NOMO-1 (cell line): ENCODE measurements around the gene FAAH.

ENCODE experiments used
- DNase-seq, 2 experiments: peaks; one replicate each; lab custom pipeline; 2025; ENCODE audit not compliant: unreplicated experiment in 2 of 2; lab: John Stamatoyannopoulos, UW

FAAH gene

DNA sequence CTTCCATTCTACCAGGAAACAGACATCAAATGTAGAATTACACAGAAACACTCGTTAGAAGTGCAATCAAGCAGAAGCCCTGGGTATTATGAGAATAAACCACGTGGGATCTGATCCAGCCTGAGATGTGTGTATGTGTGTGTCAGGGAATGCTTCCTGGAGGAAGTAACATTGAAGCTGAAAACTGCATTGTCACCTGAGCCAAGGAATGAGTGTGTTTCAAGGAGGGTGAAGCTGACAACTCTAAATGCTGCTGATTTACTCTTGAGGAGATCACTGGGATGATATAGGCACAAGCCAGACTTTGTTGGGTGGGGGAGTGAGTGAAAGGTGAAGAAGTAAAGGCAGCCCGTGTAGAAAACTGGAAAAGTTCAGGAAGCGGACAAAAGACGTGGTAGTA, 27.6 kb downstream of the FAAH start:
- no peak for DNase-seq

- DNase-seq, result no peak
Observed at GRCh38 chr1:46422261-46422871, 28.2 kb downstream of the FAAH start.

DNA sequence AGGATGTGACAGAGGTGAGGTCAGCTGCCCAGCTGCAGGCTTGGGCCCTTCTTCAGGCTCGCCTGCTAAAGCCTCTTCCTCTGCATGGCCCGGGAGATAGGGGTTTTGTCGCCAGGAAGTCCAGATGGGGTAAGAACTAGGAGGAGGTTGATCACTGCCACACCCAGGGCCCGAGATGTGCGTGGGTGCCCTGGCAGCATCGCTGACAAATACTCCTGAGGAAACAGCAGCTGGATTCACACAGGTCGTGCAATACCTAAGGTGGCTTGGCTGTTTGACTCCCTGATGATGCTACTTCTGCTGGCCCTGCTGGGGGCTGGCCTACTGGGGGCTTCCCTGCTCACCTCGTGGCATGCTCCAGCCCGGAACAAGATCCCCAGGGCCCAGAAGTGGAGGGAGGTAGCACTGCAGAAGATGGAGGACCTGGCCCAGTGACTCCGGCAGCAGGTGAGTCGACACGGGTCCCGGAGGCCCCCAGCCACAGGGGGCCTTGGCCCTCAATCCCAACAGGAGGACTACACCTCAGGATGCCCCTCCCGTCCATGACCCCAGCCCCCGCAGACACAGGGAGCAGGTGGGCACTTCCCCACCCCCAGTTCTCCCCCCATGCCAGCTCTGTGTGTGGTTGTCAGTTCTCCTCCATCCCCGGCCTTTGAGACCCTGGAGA, 29.6 kb downstream of the FAAH start:
- no peak for DNase-seq

GRCh38 chr1:46424730-46425129, 30.6 kb downstream of the FAAH start:
- no peak for DNase-seq

DNA sequence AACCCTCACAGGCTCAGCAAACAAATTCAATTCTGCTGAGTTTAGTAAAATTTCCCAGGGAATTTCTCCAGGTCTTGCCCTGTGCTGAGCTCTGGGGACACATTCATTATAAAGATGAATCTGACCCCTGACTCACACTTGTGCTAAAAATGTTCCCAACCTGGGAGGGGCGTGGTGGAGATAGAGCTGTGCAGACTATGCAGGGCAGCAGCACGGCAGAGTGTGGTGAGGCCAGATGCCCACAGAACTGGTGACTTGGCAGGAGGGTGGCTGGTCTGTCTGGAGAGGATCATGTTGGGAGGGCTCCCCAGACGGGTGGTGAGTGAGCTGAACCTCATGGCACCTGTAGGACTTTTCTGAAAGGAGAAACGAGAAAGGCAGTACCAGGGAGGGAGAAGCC, 31.6 kb downstream of the FAAH start:
- DNase-seq, result no peak

DNA sequence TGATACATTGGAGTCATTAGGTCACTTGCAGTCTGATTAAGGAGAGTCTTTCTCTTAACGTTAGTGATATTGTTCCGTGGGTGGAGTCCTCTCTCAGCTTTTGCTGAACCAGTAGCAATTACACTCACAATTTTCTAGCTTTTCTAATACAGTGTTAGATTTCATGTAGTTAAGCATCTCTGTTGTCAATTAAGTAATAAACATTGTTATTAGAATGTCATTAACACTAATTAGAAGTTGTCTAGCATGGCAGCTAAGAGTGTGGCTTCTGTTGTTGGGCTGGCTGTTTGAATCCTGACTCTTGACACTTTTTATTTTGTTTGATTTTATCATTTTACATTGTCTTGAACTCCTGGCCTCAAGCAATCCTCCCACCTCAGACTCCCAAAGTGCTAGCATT, 33.4 kb downstream of the FAAH start:
- no peak for DNase-seq

- no peak for DNase-seq
Observed at GRCh38 chr1:46429436-46429835, 35.3 kb downstream of the FAAH start.

DNA sequence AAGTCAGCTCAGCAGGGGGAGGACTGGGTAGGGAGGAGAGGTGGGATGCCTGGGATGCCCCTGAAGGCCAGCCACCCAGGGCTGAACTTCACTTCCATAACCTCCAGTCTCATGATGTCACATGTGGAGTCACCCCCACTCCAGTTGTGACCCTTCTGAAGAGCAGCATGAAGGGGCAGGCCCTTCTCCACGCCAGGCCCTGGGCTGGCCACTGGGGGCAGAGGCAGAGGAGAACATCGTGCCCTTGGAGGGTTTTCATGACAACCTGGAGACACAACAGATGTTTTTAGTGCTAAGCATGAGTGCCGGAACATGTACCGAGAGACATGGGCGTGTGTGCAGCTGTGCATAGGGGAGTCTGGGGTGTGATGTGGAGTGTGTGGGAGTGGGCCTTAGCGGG, 37.6 kb downstream of the FAAH start:
- no peak for DNase-seq

DNA sequence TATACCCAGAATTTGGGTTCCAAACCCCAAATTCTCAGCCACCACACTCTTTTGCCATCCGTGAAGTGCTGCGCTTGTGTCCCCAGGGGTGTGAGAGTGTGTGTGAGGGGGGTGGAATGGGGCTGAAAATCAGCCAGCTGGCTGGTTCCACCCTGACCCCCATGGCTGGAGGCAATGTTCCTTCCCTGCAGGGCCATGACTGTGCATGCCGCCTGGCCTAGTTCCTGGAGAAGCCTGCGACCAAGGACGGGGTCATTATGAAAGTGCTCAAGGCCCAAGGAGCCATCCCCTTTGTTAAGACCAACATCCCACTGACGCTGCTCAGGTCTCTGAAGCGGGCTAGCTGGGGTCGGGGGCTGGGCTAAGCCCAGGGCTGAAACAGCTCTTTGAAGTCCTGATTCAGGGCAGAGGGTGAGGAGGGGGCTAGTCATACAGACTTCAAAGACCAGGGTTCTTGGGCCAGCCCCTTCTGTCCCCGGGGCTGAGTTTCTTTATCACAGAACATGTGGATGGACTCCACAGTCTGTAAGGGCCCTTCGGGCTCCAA, 38.7 kb downstream of the FAAH start:
- DNase-seq, result no peak

GRCh38 chr1:46434358-46434757, 40.2 kb downstream of the FAAH start:
- no peak for DNase-seq

DNA sequence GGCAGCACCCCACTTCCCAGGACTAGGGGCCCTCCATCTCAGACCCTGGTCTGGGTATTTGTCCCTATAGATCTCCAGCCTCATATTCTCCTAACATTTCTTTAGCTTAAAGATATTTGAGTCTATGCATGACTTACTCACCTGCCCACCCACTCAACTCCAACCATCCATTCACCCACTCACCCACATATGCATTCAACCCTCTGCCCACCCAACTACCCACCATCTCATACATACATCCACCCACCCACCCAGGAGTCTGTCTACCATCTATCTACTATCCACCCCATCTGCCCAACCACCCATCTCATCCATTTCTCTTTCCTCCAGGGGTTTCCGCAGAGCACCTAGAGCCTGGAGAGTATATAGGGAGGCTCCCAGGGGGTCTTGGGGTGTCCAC, 42.7 kb downstream of the FAAH start:
- DNase-seq, result no peak

DNA sequence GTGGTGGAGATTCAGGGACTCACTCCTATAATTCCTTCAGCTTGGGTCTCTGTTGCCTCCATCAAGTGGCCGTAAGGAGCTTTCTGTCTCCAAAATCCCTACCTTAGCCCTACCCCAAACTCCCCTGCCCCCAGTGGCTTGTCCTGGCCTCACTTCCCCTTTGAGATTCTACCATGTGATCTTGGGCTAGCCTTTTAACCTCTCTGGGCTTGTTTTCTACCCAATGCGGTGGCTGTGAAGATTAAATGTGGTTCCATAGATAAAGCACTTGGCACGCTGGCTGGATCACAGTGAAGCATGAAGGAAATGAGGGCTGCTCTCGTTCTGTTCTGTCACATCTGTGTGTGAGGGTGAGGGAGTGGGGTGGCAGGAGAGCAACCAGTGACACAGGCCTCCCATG, 43.6 kb downstream of the FAAH start:
- DNase-seq, result peak in 1 of 2 experiments; percentile 3

GRCh38 chr1:46438346-46438745, 44.2 kb downstream of the FAAH start:
- no peak for DNase-seq

DNA sequence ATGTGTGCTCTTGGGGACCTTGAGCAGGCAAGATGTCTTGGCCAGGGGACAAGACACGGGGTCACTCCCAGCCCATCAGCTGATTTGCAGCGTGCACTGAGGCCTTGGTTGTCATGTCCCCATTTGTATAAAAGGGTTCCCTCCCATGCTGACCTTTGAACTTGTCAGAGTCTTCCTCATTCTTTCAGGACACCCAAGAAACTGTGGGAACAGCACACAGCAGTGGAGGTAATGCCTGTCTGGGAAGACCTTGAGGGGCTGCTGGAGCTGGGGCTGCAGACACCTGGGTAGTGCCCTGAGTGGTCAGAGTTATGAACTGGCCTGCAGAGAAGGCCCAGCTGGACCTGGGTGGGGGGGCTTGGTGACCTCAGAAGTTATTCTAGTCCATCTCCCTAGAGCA, 46.4 kb downstream of the FAAH start:
- DNase-seq, result no peak

DNA sequence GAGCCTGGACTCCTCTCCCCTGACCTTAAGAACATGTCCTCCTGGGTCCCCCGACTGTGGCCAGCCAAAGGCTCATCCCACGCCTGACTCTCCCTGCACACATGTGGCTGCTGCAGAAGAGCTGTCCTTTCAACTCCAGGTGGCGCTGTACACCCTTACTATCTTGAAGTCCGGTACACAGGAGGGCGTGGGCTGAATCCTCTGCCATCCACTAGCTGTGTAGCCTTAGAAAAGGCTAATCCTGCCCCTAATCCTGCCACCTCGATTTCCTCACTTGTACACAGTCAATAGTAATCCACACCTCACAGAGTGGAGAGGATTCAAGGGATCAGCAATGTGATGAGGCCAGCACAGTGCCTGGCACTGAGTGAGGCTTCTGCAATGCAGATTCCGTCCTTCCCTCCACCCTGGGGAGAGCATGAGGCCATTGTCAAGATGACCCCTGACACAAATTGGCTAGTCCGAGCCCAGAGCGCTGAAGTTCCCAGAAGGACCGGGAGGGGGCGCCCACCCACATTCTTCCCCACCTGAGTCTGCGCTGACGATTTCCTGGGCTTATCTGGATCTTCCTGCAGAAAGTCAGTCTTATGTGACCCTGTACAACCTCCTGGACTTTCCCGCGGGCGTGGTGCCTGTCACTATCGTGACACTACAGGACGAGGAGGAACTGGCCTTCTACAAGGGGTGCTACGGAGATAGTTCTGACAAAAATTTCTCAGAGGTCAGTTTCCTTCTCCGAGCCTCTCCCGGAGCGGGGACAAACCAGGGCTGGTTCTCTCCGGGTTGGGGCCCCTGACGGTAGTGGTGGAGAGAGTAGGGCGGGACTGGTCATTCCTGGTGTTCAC, 48.4 kb downstream of the FAAH start:
- DNase-seq, result peak; percentile 60 to 66

DNA sequence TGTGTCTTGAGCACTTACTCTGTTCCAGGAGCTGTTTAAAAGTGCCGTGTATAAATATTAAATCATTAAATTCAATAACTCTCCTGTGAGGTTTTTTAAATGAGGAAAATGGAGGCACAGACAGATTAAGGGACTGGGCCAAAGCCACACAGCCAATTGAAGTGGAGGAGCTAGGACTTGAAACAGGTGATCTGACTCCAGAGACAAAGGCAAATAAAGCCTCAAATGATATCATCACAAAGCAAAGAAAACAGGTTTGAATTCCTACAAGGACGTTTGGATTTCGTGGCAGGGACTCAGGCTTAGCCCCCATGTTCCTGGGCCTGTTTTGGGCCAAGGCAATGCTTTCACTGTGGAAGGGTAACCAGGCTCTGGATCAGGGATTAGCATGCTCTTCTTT, 50.3 kb downstream of the FAAH start:
- no peak for DNase-seq

- no peak for DNase-seq
Observed at GRCh38 chr1:46445773-46446256, 51.7 kb downstream of the FAAH start.

GRCh38 chr1:46446646-46447498, 52.8 kb downstream of the FAAH start:
- peak in 1 of 2 experiments; percentile 34 for DNase-seq

GRCh38 chr1:46447499-46448108, 53.5 kb downstream of the FAAH start:
- DNase-seq, result no peak
